ENCODE data around the gene JUNB.

DNA sequence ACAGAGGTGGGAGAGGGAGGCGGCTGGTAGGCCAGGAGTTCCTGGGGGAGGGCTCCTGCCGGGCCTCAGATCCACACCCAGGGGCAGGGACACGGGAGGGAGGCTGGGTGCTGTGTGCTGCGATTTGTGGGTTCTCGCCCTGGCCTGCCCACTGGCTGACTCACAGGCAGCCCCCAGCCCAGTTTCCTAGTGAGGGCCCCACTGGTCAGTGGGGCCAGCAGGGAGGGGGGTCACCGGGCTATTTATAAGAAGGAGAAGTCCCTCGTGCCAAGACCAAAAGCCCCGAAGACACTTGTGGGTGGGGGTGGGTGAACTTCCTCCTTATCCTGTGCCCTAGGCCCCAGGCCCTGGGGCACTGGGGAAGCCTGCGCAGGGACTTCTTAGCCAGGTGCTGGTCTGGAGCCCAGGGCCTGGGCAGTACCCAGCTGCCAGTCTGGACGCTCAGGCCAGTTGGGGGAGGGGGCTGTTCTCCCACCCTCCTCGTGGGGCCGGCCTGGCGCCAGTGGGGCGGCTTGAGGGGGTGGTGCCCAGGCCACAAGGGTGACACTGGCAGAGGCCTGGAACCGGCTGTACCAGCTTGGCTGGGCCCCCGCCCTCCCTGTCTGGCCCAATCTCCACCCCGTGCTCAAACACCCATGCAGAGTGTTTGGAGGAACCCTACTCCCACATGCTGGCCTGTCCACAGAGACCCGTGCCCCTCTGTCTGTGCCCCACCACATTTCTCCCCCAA, 5.0 kb upstream of the JUNB start:
- no peak for TF ChIP-seq POLR2AphosphoS5 (IDR thresholded peaks at IDR 0.05; ENCODE audit: low read depth, low read length)
- TF ChIP-seq POLR2A (IDR thresholded peaks at IDR 0.05; ENCODE audit: low read depth, low read length): no peak
